Measurements from ENCODE around the gene HLA-DPA1.

HLA-DPA1 gene

DNA sequence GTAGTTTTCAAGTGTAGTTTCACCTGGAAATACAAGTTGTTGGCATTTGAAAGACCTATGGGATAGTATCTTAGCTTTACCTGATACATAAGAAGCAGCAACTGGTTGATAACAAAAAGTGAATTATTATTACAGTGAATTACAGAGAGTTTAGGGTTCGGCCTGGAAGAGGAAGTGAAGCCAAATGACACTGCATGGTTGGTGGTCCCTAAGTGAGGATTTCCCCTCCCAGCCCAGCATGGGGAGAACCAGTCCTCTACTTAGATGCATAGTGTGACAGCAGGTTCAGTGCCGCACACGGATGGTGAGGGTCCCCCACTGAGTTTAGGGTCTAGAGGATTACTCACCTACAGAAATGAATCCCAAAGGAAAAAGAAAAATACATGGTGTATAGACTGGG, 20.4 kb upstream of the HLA-DPA1 start:
- intact Hi-C loops (cut with DNase I): no loop called here
- DNase-seq: no peak

DNA sequence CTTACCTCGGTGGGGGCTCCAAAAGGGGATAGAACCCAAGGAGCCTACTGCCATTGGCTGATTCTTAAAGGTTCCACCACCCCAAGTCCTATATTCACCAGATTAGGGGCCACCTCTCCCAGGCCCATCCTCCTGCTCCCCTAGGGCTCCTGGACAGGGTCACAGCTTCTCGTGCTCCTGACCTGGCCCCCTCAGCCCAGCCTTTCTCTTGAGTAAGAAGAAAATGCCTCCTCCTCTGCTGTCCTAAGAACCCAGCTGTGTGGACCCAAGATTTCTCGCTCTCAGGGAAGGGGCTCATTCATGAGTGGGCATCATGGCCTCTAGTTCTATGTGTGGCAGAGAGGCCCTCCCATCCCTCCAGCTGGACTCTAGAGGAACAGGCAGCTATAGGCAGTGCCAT, 18.9 kb upstream of the HLA-DPA1 start:
- intact Hi-C loops (cut with DNase I): no loop called here
- no peak for DNase-seq

DNA sequence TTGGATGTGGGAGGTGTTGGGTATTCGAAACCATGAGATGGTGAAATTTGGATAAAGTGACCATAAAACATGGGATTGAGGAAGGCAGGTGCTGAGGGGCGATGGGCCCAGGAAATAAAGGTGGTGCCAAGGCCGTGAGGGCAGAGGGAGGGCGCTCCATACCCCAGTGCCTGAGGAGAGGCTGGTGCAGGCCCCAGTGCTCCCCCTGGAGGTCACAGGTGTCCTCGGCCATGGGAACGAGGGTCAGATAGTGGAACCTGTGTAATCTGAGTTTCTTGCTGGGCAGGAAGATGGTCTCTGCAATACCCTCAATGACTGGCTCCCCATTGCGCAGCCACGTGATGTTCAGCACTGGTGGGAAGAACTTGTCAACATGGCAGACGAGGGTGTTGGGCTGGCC, 18.5 kb upstream of the HLA-DPA1 start:
- intact Hi-C loops (cut with DNase I): no loop called here

DNA sequence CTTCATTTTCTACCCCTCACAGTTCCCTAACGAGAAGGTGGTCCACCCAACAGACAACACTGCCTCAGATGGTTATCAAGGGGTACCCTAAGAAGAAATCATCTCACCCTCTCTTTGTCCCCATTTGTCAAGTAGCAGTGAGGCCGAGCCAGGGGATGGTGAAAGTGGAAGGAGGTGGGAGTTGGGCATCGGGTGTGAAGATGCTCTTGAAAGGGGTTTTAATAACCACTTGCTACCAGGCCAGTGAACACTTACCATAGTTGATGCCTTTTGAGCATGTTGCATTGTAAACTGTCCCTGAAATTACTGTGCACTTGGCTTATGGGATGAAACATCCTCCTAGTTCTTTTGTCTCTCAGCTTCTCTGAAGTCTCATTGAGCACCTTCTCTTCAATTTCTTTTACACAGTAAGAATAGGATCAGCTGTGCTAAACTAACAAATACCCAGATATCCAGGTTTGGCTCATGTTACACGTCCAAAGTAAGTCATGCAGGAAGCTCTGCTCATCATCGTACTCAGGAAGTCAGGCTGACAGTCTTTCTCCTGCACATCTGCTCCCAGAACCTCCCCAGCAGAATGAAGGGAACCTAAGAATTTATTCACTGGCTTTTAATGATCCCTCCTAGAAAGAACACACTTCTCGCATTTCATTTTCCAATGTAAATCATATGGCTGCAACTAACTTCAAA, 15.6 kb upstream of the HLA-DPA1 start:
- intact Hi-C loops (cut with DNase I): no loop called here
- no peak for DNase-seq

More for the DNA sequence above, 18.5 kb upstream of the HLA-DPA1 start:
- DNase-seq: peak in 1 of 42 donors; percentile 31

DNA sequence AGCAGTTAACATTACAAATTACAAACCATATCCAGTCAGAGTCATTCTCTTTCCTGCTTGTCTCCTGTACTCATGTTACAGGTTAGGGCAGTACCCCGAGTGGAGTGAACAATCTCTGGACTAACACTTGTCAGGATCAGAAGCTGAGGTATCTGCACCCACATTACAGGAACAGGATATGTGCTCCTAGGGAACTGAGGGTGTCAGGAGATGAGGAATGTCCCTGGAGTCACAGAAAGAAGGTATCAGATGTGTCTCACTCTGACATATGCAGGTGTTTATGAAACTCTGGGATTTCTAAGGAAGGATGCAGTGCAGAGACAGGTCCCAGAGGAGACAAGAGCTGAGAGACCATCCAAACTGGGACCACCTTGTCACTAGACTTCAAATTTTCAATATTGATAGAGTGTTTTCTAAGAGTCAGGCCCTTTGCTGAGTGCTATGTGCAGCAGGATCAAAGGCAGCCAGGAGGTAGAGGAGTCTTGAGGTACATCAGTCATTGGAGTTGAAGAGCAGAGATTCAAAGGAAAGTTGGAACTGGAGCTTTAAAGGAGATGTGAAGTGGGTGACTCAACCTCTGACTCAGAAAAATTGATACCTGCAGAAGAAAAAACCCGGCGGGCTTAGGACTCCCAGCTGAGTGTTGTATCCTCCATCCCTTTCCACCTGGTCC, 14.9 kb upstream of the HLA-DPA1 start:
- intact Hi-C loops (cut with DNase I): no loop called here
- no peak for DNase-seq

DNA sequence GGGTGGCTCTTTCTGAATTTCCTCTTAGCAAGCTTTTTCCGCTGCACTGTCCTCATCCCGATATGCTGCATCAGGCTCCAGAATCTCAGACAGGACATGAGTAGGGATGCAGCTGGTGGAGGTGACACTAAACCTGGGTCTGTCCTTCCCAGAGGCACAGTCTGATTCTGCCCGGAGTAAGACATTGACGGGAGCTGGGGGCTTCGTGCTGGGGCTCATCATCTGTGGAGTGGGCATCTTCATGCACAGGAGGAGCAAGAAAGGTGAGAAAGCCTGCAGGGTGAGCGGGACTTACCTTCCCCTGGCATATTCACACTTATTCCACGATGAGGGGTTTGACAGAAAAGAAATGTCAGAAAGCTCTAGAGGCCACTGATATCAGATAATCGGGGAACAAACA, 12.2 kb upstream of the HLA-DPA1 start:
- no peak for DNase-seq
- intact Hi-C loops (cut with DNase I): no loop called here

DNA sequence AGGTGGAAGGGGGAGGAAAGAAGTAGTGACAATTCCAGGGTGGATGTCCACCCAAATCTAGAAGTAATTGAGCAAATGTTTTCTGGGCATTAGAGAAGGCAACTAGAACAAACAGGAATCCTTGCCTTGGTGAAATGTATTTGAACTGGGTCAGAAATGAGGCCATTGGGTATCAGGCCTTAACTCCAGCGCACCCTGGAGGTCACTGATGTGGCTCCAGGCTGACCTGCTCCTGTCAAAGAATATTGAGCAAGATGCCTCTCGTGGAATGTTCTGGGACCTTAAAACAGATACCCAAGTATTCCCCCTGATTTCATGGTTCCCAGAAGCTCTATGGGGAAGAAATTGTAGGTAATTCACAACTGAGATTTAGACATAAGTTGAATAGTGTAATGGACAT, 9.3 kb upstream of the HLA-DPA1 start:
- intact Hi-C loops (cut with DNase I): no loop called here
- DNase-seq: peak in 4 of 42 donors; percentile 16 to 22 (median 19)

DNA sequence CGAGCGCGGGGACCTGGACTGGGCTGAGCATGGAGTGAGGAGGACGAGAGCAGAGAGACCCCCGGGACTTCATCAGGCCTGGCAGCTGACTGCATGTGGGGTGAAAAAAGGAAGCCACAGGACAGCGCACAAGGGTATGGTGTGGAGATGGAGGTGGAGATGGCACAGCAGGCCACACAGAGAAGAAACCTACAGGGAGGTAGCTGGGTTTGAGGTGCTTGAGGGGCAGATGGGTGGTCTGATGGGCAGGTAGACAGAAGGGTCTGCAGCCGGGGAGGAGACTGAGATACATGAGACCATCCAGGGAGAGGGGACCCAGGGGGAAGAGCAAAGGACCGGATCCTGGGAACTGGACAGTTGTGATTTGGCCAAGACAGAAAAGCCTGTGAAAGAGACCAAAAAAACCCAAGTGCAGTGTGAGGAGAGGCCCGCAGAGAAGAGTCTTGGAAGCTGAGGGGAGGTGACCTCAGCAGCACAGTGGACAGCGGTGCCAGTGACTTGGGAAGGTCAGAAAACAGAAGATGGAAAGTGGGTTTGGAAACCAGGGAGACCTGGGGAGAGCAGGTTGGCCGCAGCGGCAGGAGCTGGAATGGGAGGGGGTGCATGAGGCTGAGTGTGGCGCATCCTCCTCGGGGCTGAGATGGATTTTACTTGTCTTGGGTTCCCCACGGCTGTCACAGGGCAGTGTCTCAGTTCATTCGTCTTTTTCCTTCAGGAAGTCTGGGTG, 7.8 kb upstream of the HLA-DPA1 start:
- intact Hi-C loops (cut with DNase I): no loop called here
- DNase-seq: peak in 1 of 42 donors; percentile 35

DNA sequence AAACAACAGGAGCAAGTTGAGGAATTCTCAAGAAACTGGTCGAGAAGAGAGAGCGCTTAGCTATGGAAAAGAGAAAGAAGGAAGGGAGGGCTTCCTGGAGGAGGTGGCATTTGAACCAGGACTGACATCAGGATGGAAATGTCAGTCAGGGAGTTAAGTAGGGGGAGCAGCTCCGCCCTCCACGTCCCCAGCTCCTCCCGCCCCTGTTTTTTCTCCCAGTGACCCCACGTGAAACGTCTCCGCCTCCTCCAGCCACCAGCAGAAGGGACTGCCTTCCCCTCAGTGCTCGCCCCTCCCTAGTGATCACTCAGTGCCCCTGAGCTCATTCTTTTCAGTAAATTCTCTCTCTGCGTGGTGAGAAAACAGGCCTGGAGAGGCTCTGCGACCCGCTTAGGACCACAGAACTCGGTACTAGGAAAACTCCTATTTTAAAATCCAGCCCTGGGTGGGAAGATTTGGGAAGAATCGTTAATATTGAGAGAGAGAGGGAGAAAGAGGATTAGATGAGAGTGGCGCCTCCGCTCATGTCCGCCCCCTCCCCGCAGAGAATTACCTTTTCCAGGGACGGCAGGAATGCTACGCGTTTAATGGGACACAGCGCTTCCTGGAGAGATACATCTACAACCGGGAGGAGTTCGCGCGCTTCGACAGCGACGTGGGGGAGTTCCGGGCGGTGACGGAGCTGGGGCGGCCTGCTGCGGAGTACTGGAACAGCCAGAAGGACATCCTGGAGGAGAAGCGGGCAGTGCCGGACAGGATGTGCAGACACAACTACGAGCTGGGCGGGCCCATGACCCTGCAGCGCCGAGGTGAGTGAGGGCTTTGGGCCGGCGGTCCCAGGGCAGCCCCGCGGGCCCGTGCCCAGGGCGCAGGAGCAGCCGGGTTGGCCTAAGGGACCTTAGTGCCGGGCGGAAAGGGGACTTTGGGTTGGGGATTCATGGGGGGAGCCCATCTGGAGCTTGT, 7.0 kb upstream of the HLA-DPA1 start:
- intact Hi-C loops (cut with DNase I): no loop called here

DNA sequence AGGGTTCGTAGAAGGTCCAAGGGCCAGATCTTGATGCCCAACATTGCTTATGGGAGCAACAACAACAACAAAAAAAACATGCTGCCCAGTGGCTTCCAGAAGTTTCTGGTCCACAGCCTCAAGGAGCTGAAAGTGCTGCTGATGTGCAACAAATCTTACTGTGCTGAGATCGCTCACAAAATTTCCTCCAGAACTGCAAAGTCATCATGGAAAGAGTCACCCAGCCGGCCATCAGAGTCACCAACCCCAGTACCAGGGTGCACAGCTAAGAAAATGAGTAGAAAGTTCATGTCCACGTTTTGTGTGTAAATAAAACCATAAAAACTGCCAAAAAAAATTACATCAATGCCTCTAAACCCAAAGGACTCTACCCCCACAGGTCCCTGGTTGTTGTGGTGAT, 6.1 kb upstream of the HLA-DPA1 start:
- intact Hi-C loops (cut with DNase I): loop anchor here (10.0 kb wide), 1 partner anchor 65 kb away; no protein-coding TSS in a partner anchor
- DNase-seq: no peak

More for the DNA sequence above, 7.0 kb upstream of the HLA-DPA1 start:
- DNase-seq: peak in 37 of 42 donors; percentile 17 to 77 (median 50)

DNA sequence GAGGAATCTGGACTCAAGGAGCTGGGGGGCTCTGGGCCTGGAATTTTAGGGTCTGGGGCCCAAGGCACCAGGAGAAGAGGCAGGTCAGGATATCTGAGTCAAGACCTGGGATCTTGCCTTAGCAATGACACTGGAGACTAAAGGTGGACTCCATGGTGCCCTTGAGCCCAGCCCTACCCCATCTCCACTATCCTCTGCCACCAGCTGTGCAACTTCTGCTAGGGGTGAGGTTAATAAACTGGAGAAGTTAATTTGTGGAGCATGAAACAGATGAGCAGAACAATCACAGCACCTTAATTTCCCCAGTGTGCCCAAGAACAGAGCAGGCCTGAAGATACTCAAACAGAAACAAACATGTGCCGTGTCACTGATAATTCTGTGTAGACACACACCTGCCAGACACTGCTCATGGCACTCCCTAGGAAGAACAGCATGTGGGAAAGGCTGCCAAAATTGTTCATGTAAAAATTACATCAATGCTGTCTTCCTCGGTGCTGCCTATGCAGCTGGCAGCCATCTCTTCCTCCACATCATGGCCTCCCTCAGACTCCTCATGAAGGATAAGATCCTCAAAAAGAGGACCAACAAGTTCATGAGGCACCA, 5.6 kb upstream of the HLA-DPA1 start:
- intact Hi-C loops (cut with DNase I): loop anchor here (10.0 kb wide), 1 partner anchor 64 kb away; no protein-coding TSS in a partner anchor
- DNase-seq: no peak

DNA sequence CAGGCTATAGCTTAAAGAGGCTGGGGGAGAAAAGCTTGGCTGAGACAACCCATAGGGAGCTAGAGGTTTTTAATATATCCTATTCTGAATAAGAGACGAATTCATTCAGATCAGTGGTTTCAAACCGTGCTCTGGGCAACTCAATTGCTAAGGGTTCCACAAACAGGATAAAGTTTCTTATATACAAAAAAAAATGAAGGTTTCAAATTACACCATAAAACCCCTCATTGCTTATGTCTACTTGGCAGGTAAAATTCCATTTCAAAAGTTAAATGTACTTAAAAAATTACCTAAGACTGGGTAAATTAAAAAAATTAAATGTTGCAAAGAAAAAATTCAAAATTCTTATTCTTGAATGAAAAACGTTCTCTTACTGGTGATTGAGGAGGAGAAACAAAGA, 5.0 kb upstream of the HLA-DPA1 start:
- DNase-seq: no peak
- intact Hi-C loops (cut with DNase I): loop anchor here (10.0 kb wide), 1 partner anchor 64 kb away; no protein-coding TSS in a partner anchor

DNA sequence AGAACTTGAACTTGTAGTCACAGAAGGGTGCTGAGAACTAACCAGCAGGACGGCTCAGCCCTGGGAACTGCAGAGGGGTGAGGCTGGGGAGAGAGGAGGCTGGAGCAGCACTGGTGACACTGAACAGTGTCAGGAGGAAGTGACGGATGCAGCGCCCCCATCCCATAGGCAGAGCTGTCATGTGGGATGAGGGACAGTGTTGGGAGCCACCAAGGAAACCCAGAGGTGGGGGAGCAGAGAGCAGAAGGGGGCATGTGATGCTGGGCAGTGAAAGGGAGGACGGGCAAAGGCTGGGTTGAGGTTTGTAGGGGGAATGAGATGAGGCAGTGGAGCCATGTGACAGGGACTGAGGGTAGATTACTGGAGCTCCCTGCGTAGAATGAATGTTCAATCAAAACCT, 4.5 kb upstream of the HLA-DPA1 start:
- no peak for DNase-seq
- intact Hi-C loops (cut with DNase I): loop anchor here (10.0 kb wide), 1 partner anchor 63 kb away; no protein-coding TSS in a partner anchor

DNA sequence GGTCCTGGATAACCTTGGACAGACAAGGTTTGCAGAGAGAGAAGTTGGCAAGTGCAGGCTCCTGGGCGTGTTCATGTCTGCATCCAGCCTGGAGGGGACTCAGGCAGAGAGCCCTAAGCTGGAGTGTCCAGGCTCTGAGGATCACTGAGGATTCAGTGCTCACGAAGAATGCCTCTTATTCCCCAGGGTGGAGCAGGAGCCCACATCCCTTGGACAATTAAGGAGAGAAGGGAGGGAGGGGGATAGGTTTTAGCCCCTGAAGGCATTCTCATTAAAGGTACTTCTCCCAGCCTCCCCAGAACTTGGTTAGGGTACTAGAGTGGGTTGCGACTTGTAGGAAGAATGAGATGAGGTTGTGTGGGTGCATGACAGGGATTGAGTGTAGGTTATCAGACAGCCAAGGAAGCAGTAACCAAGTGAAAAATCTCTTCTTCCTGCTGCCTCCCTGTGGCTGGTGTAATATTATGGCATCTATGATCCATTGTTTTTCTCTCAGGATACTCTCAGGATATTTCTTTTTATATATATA, 3.0 kb upstream of the HLA-DPA1 start:
- intact Hi-C loops (cut with DNase I): loop anchor here (10.0 kb wide), 1 partner anchor 62 kb away; no protein-coding TSS in a partner anchor
- peak in 3 of 42 donors; percentile 24 to 50 (median 26) for DNase-seq

DNA sequence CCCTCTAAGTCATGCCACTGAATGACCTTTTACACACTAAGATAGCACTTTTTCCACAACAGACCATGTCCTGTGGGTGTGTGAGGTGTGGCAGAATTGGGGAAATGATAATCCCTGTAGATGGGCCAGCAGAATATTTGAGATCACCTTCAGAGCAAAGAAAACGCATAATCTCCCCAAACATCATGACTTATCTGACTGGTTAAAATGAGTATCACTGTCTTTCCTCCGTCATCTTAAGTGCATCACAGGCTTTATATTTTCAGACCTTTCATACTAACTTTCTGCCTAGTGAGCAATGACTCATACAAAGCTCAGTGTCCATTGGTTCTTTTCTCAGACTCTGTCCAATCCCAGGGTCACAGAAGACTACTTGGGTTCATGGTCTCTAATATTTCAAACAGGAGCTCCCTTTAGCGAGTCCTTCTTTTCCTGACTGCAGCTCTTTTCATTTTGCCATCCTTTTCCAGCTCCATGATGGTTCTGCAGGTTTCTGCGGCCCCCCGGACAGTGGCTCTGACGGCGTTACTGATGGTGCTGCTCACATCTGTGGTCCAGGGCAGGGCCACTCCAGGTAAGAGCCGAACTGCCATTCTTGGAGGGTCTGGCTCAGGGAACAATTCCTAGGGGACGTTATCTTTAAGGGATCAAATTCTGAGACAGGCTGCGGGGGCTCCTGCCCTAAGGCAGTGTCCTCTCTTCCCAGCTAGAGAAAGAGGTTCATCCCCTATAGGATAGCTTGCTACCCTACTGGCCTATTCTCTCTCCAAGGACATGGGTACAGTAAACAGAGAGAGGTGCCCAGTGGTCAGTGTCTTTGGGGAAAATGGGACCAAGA, 2.3 kb upstream of the HLA-DPA1 start, which contains the start of gene HLA-DPB1:
HLA-DPB1 (plus strand) TSS at position 423 of the 838 bp plus-strand sequence; CDS start at position 475, 52 bp downstream.
- DNase-seq: peak in 5 of 42 donors; percentile 10 to 50 (median 19)
- intact Hi-C loops (cut with DNase I): loop anchor here (10.0 kb wide), 1 partner anchor 61 kb away; no protein-coding TSS in a partner anchor

DNA sequence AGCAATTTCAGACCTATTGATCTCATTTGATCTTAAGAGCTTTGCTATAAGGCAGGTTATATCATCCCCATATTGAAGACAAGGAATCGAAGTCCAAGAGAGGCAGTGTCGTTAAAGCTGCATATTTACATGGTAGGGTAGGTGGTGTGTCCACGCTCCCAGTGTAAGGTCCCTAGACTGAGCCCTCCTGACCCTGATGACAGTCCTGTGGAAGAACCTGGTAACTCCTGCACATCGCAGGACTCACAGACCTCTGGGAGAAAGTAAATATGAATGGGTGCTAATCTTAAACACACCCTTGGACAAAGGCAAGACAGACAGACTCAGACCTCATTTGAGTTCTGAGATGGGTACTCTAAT, 1.7 kb upstream of the HLA-DPA1 start:
- intact Hi-C loops (cut with DNase I): loop anchor here (10.0 kb wide), 1 partner anchor 60 kb away; no protein-coding TSS in a partner anchor
- no peak for DNase-seq
